ENCODE data around the gene VTI1B. TPM values are rescaled to one million over a fixed set of nuclear protein-coding genes. Genes with fewer than 3 reads are reported as not detected.

Gene VTI1B
- total RNA-seq, 1 donor from 2014 or later, result 69.8 TPM

- H3K4me3 Mint-ChIP-seq, result no peak overlapping the region
Measured at GRCh38 chr14:67644428-67644827, 30.0 kb downstream of the VTI1B start.

DNA sequence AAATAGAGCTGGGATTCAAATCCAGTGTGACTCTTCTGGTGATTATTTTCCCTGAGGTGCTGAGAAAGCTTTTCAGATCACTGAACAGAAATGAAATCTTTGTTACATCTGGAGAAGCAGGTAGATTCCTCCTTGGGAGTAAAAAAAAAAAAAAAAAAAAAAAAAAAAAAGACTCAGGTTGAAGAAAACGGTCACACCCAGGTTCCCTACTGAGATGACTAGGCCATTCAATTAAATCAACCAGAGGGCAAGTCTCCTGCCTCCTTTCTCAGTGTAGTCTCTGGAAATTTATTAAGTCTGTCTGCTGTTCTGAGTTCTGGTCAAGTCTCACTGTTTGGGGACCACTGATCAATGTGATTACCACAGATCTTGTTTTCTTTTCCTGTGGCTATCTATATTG is 30.7 kb downstream of the VTI1B start:
- H3K27ac Mint-ChIP-seq, result no peak overlapping the region
- H4K20me1 ChIP-seq (ENCODE audit: low read depth), result peaks cover 2% of the 10 kb centered on the region
- peaks cover 5% of the 10 kb centered on the region for H3K79me2 ChIP-seq (ENCODE audit: low read depth)
- no peaks in the 10 kb centered on the region for H3K4me1 Mint-ChIP-seq
- no peak overlapping the region for H3K4me3 ChIP-seq
- no peak overlapping the region for H3K27ac ChIP-seq
- H3K9me3 Mint-ChIP-seq, result no peaks in the 10 kb centered on the region
- peaks cover 7% of the 10 kb centered on the region for H3K36me3 ChIP-seq
- no peak overlapping the region for H3K4me2 ChIP-seq
- H3K4me3 Mint-ChIP-seq, result no peak overlapping the region
- no peaks in the 10 kb centered on the region for H3K9me3 ChIP-seq (ENCODE audit: low read depth)
- no peak overlapping the region for H2AFZ ChIP-seq (replicated peaks)
- DNase-seq (ENCODE audit: low spot score), result no peak
- H3K36me3 Mint-ChIP-seq, result peaks cover 14% of the 10 kb centered on the region
- TF ChIP-seq EZH2 (IDR thresholded peaks at IDR 0.05) (no peak), CTCF (IDR thresholded peaks at IDR 0.05) (no peak), EZH2phosphoT487 (IDR thresholded peaks at IDR 0.05) (no peak)
- no peaks in the 10 kb centered on the region for H3K27me3 ChIP-seq
- H3F3A ChIP-seq (ENCODE audit: low read depth), result no peaks in the 10 kb centered on the region
- peaks cover 2% of the 10 kb centered on the region for H3K27me3 Mint-ChIP-seq (ENCODE audit: insufficient read depth, low read depth)
- no peaks in the 10 kb centered on the region for H3K4me1 ChIP-seq
- H3K9ac ChIP-seq, result no peak overlapping the region

More at GRCh38 chr14:67644428-67644827, 30.0 kb downstream of the VTI1B start:
- H3K79me2 ChIP-seq (ENCODE audit: low read depth), result peaks cover 5% of the 10 kb centered on the region
- no peak overlapping the region for H3K4me3 ChIP-seq
- DNase-seq (ENCODE audit: low spot score), result no peak
- Mint-ChIP-seq H3K9me3 (no peaks in the 10 kb centered on the region), H3K27me3 (ENCODE audit: insufficient read depth, low read depth) (peaks cover 2% of the 10 kb centered on the region), H3K27ac (no peak overlapping the region), H3K4me1 (no peaks in the 10 kb centered on the region), H3K36me3 (peaks cover 18% of the 10 kb centered on the region)
- H3K27me3 ChIP-seq, result no peaks in the 10 kb centered on the region
- H3K4me1 ChIP-seq, result no peaks in the 10 kb centered on the region
- no peaks in the 10 kb centered on the region for H3F3A ChIP-seq (ENCODE audit: low read depth)
- H3K9ac ChIP-seq, result no peak overlapping the region
- no peaks in the 10 kb centered on the region for H3K9me3 ChIP-seq (ENCODE audit: low read depth)
- peaks cover 7% of the 10 kb centered on the region for H3K36me3 ChIP-seq
- no peak overlapping the region for H3K4me2 ChIP-seq
- peaks cover 2% of the 10 kb centered on the region for H4K20me1 ChIP-seq (ENCODE audit: low read depth)
- no peak overlapping the region for H2AFZ ChIP-seq (replicated peaks)
- TF ChIP-seq EZH2 (IDR thresholded peaks at IDR 0.05), result no peak
- no peak for TF ChIP-seq CTCF (IDR thresholded peaks at IDR 0.05)
- no peak for TF ChIP-seq EZH2phosphoT487 (IDR thresholded peaks at IDR 0.05)
- no peak overlapping the region for H3K27ac ChIP-seq

GRCh38 chr14:67641902-67642749 is 32.3 kb downstream of the VTI1B start:
- Mint-ChIP-seq H3K36me3 (peaks cover 8% of the 10 kb centered on the region), H3K4me1 (no peaks in the 10 kb centered on the region), H3K27me3 (ENCODE audit: insufficient read depth, low read depth) (peaks cover 2% of the 10 kb centered on the region), H3K27ac (no peak overlapping the region), H3K9me3 (no peaks in the 10 kb centered on the region), H3K4me3 (peak overlapping the region; percentile 52)
- Histone ChIP-seq H3K4me3 (no peak overlapping the region), H3K27me3 (no peaks in the 10 kb centered on the region), H3K9ac (no peak overlapping the region), H3K4me2 (no peak overlapping the region), H3K4me1 (no peaks in the 10 kb centered on the region), H2AFZ (replicated peaks) (no peak overlapping the region), H3K9me3 (ENCODE audit: low read depth) (no peaks in the 10 kb centered on the region), H4K20me1 (ENCODE audit: low read depth) (peaks cover 2% of the 10 kb centered on the region), H3K36me3 (peaks cover 2% of the 10 kb centered on the region), H3F3A (ENCODE audit: low read depth) (no peaks in the 10 kb centered on the region), H3K27ac (no peak overlapping the region), H3K79me2 (ENCODE audit: low read depth) (peaks cover 5% of the 10 kb centered on the region)
- no peak for DNase-seq (ENCODE audit: low spot score)
- TF ChIP-seq EZH2 (IDR thresholded peaks at IDR 0.05), result no peak
- no peak for TF ChIP-seq EZH2phosphoT487 (IDR thresholded peaks at IDR 0.05)
- TF ChIP-seq CTCF (IDR thresholded peaks at IDR 0.05), result no peak

Data from neural progenitor cell (in vitro differentiated cells).